Hematopoietic multipotent progenitor cell treated with erythropoietin and hydrocortisone succinate and interleukin-3 and kit ligand, for 8 days (in vitro differentiated cells): ENCODE measurements around the gene CORO1C.
A peak's percentile ranks its signal among the peaks of the same experiment; 100 is the strongest.
"Not testable (repeated sequence)": the region's sequence is repeated elsewhere in the genome, so short reads cannot be mapped to it uniquely, and the experiment has no call there.

Experiments used
- DNase-seq: peaks from one replicate; pipeline ENCODE4 v3.0.0-alpha.2; 2015

Gene CORO1C

DNA sequence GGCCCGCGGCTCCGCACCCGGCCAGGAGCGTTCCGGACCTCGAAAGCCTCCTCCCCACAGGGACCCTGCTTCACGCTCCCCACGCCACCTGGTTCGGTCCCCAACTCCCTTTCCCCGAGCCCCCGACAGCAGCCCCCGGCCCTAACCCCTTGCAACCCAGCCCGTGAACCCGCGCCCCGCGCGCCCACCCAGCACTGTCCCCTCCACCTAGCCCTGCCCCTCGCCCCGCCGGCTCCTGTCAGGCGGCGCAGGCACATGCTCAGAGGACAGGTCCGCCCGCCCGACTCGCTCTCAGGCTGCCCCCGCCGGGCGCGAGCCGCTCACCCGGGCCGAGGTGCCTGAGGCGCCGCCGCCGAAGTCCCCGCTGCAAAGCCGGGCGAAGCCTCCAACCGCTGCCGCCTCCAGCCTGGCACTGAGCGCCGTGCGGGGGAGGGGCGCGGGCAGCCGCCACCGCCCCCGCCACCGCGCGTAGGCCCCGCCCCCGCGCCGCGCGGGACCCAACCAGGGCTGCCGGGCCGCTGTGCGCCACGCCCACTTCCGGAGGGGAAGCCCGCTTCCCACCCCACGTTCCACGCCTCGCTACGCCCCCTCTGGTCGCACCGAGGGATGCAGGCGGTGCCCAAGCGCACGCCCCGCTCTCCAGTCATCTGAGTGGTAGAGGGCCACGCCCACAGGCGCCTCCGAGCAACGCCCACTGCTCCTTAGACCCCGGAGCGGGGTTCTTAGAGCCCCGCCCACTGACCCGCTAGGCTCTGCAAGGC lies at the start of gene CORO1C:
TSS of gene CORO1C (minus strand) at position 414 of the 761 bp plus-strand sequence. CDS start 30,200 bp downstream, outside the sequence.
- peak; percentile 96 for DNase-seq

DNA sequence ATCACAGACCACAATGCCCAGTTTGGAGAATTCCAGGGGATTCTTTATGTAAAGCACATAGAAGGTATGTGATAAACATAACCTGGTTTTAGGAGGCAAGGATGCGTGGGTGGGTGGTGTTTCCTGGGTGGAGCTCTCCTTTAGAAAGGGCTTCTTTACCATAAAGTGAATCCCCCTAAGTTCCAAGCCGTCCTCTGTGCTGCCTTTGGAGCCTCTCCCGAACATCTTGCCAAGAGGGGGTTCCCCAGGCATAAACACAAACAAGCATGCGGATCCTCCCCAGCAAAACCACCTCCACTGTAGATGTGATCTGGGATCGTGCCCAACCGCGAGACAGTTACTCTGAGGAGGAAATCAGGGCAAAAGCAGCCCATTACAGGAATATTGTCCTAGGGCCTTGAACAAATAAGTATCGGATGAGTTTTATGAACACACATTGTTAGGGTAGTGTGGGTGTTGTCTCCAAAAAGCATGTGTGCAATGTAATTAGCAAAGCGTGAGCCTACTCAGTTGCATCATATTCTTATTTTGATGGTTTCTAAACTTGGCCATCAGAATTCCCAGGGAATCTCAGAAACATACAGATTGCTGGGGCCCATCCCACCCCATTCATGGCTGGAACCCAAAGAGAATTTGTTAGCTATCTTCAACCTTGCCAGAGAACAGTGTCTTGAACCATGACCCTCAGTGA lies 48.8 kb upstream of the CORO1C start:
- DNase-seq = no peak

DNA sequence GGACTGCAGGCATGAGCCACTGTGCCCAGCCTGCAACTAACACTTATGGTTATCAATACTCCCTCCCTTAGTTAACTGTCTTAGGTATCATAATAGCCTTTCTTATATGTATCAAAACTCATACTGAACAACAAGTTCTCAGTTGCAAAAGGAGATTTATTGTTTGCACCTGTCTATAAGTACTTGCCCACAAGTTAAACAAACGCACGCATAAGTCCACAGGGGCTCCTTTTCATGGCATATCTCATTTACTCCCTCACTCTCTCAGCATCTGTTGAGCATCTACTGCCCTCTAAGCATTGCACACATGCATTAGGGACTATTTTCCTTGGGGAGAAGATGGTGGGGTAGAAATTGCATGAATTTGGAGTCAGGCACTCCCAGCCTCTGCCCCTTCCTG lies 46.7 kb upstream of the CORO1C start:
- DNase-seq = no peak

DNA sequence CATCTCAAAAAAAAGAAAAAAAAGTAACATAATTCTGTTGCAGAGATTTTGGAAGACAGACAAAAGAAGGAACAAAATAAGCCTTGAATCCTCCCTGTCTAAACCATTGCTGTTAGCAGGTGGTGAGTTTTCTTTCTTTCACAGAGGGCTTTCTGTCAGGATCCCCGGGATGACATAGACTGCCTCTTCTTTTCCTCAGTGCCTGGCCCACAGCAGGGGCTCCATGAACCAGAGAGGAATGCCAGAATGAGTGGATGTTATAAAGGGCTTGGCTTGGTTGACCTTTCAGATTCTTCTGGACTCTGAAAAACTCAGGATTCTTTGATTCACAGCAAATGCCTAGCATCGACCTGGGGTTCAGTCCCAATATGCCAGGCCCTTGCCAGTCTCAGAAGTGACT lies 45.8 kb upstream of the CORO1C start:
- no peak for DNase-seq

DNA sequence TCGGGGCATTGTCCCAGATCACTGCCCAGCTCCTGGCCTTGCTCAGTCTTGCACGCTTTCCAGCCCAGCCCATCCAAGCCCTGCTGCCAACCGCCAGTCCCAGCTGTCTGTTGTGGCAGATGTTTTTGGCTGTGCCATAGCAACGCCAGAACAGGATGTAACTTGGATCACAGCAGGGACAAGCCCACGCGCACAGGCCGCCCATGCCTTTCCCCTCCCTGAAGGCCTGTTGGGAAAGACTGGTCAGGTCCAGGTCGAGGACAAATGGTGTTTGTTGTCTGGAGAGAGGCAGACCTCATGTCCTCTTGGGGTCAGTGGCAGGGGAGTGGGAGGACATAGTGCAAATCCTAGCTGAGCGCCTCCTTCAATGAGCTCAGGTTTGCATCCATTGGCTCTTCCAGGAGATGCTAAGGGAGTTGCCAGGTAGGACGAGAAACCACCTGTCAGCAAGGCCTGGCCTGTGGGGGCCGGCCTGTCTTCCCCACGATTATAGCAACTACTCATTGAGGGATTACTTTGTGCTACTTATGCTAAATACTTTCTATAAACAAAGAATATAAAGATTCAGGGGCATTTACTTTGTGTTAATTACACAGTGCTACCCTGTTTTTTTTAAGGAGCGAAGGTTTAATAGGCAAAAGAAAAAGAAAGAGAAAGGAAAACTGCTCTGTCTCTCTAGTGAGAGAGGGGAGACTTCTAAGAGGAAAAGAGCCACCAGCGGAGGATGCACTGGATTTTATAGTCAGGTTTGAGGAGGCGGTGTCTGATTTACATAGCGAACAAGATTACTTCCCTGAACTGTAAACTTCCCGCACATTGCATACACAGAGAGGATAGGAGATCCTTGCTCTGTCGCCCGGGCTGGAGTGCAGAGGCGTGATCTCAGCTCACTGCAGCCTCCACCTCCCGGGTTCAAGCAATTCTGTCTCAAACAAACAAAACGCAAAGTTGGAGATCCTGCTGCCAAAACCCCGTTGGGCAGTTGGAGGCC lies 42.8 kb upstream of the CORO1C start:
- no peak for DNase-seq

DNA sequence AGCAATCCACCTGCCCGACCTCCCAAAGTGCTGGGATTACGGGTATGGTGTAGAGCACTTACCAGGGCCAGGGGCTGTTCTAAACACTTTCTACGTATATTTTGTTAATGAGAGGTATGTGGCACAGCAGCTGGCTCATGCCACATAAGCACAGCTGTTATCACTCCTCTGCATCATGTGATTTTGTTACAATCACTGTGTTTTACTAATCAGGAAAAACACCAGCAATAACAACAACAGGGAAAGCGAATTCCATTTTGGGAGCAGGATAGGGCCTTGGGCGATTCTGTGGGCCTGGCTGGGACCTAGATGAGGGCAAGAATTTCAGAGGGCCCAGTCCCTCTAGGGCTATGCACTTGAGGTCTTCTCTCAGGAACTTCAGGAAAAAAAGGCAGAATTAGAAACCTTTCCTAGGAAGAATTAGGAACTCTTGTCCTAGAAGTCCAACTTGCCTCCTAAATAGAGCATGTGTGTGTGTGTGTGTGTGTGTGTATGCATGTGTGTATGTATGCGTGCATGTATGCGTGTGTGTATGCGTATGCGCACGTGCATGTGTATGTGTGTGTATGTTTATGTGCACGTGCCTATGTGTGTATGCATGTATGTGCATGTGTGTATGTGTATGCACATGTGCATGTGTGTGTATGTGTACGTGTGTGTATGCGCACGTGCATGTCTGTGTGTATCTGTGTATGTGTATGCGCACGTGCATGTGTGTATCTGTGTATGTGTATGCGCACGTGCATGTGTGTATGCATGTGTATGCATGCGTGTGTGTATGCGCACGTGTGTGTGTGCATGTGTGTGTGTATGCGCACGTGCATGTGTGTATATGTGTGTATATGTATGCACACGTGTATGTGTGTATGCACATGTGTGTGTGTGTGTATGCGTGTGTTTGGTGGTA lies 41.8 kb upstream of the CORO1C start:
- no peak for DNase-seq

DNA sequence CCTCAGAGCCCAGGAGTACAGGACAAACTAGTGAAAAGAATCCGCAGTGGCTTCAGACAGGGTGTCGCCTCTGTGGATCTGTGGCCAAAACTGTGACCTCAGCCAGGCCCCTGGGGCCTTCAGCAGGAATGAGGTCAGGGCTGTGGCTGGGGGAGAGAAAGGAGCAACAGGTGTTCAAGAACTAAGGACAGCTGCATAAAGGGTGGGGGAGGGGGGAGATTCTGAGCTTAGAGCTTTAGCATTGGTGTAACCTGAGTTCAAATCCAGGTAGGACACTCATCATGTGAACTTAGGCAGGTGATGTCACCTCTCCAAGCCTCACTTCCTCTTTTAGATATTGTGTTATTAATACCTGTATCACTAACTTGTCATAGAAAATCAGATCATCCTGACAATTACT lies 40.9 kb upstream of the CORO1C start:
- DNase-seq = no peak

DNA sequence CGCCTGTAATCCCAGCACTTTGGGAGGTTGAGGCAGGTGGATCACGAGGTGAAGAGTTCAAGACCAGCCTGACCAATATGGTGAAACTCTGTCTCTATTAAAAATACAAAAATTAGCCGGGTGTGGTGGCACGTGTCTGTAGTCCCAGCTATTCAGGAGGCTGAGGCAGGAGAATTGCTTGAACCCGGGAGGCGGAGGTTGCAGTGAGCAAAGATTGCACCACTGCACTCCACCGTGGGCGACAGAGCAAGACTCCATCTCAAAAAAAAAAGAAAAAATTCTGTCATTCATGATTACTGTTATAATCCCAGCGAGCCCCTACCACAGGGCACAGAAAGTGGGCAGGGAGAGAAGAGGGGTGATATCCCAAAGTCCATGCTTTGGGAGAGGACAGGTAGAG lies 40.5 kb upstream of the CORO1C start:
- DNase-seq = not testable (repeated sequence)

DNA sequence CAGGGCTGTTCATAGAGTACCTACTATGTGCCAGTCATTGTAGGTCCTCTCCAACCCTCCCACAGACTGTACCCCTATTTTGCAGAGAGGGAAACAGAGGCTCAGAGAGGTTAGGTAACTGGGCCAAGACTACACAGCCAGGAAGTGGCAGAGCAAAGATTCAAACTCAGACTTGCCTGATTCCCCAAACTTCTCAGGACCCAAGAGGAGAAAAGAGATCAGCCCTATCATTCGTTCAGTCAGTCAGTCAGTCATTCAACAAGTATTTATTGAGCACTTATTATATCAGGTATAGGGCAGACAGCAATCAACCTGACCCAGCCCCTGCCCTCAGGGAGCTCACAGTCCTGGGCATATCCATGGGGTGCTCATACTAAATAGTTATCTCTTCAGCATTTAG lies 39.6 kb upstream of the CORO1C start:
- DNase-seq = no peak

DNA sequence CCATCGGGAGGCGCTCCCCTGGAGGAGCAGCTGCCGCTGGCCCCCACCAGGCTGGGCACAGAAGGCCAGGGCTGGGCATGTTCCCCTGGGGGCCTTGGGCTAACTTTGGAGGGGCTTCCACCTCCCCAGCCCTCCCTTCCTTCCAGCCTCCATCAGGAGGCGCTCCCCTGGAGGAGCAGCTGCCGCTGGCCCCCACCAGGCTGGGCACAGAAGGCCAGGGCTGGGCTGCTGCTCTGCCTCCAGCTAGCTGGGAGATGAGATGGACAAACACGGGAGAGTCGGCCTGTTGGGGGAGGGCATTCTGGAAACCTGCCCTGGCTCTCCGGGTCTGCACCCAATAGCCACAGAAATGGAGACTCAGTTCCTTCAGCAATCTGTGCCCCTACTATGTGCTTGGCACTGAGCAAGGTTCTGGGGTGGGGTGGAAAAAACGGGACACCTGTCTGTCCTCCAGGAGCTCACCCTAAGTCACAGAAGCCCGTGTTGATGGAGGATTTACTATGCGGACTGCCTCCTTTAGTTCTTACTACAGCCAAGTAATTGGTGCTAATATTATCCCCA lies 39.0 kb upstream of the CORO1C start:
- no peak for DNase-seq

DNA sequence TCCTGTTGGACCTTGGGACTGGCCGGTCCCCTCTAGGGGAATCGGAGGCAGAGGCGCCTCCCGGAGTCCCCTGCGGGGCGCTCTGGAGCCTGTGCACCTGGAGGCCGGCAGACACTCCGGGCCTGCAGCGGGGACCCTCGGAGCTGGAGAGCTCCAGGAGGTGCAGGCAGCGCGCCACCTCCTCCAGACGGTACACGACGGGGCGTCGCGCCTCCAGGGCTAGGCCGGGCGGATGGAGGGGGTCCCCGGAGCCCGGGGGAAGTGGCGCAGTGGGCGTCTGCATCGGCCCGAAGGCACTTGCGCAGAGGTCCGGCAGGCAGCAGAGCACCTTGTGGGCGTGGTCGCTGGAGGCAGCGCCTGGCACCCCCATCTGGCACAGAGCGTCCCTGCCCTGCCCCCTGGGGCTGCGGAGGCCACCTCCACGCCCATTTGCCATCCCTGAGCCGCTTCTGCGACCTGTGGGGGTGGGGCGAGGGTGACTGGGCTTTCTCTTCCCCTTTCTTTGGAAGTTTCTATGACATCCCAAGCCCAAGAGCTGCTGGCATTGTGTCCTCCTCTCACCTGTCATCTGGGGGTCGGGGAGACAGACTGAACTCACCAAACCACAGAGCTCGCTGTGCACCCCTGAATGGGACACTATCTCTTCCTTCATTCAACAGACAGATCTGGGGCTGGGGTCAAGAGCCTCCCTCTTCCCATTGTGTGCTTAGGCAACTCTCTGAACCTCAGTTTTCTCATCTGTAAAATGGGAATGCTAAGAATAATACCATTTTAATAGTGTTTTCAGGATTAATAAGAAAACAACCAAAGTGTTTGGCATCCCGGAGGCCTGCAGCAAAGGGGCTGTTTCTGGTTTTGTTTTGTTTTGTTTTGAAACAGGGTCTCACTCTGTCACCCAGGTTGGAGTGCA lies 37.5 kb upstream of the CORO1C start:
- peak; percentile 48 for DNase-seq

DNA sequence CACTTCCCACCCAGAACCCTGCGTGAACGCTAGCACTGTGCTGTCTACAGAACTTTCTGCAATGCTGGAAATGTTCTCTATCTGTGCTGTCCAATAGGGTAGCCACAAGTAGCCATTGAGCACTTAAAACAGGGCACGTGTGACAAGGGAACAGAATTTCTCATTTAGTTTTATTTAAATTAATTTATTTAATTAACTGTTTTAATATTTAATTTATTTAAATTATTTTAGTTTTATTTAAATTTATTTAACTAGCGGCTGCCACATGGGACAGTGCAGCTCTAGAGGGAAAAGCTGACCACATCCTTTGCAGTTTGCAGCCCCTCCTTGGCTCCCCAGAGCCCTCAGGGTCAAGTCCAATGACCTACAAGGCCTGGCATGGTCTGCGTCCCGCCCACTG lies 35.0 kb upstream of the CORO1C start:
- no peak for DNase-seq

DNA sequence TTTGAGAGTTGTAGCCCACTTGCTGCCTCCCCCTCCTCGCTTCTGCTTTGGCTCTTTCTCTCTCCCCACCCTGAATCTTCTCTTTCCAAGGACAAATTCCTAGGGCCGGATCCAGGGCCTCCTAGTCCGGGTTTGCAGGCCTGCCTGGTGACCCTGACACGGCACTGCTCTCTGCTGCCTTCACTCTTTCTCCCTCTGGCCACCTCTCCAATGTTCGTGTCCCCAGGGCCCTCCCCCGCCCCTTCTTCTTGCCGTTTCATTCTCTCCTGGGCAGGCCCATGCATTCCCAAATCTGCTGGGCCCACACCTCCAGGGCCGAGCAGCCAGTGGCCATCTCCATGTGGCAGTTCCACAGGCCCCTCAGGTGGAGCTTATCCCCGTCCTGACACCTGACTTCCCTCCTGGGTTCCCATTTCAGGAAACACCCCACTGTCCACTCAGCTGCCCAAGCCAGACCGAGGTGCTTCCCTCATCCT lies 34.0 kb upstream of the CORO1C start:
- no peak for DNase-seq

DNA sequence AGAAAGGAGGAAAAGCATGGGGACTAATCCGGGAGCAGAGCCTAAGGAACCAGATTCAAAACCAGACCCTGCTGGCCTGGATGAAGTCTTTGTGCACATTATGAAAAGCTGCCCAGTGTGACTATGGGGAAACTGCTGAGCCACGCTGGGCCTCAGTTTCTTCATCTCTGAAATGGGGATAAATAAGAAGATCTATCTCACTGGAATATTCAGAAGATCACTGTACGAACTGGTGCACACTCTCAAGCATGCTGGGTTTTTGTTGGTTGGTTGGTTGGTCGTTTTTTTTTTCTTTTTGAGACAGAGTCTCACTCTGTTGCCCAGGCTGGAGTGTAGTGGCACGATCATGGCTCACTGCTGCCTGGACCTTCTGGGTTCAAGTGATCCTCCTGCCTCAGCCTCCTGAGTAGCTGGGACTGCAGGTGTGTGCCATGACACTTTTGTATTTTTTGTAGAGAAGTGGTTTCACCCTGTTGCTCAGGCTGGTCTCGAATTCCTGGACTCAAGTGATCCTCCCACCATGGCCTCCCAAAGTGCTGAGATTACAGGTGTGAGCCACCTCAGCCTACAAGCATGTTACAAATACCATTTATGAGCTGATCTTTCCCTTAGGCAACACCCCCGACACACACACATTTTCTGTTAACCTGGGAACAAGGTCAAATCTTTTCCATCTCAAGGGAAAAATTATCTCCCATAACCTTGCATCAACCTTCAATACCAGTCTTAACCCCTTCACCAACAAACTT lies 33.4 kb upstream of the CORO1C start:
- no peak for DNase-seq

DNA sequence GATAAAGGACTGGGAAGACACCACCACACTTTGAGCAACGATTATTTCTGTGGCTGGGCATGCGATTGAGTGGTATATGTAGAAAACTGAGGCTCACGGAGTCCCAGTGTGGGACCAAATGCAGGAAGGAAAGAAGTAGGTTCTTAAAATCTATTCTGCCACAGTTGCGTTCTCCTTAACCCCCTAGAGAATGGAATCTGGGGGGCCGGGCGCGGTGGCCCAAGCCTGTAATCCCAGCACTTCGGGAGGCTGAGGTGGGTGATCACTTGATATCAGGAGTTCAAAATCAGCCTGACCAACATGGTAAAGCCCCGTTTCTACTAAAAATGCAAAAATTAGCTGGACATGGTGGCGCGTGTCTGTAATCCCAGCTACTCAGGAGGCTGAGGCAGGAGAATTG lies 29.9 kb upstream of the CORO1C start:
- DNase-seq = no peak

DNA sequence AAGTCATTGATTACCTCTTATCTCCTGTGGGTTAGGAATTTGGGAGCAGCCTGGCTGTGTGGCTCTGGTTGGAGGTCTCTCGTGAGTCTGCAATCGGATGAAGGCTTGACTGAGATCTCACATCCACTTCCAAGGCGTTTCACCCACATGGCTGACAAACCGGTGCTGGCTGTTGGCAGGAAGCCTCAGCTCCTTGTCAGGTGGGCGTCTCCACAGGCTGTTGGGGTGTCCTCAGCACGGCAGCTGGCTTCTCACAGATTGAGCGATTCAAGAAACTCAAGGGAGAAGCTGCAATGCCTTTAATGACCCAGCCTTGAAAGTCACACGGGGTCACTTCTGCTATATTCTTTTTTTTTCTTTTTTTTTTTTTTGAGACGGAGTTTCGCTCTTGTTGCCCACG lies 28.6 kb upstream of the CORO1C start:
- no peak for DNase-seq

DNA sequence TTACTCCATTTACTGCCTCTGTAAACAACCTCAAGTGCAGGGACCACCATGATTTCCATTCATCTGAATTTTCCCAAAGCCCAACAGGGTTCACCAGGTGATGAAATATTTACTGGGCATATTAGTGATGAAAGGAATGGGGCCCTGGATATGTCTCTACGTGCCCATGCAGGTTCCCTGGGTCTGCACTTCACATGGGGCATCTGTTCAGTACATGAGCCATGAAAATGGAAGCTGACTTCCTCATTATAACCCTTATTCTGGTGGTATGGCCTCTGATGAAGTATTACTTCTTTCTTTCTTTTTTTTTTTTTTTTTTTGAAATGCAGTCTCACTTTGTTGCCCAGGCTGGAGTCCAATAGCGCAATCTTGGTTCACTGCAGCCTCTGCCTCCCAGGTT lies 26.5 kb upstream of the CORO1C start:
- DNase-seq = no peak

DNA sequence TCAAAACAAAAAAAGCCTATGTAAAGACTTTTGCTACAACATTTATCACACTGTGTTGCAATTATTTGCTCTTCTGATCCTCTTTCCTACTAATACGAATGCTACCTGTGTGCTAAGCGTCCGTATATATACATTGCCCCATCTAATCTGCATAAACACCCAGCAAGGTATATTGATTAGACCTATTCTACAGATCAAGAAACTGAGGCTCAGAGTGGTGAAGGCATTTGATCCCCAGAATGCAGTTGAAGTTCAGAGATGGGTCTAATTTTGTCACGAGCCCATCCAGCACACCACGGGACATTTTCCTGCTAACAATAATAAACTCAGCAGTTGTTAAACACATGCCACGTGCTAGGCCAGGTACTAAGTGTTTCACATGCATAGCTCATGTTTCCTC lies 25.1 kb upstream of the CORO1C start:
- no peak for DNase-seq

DNA sequence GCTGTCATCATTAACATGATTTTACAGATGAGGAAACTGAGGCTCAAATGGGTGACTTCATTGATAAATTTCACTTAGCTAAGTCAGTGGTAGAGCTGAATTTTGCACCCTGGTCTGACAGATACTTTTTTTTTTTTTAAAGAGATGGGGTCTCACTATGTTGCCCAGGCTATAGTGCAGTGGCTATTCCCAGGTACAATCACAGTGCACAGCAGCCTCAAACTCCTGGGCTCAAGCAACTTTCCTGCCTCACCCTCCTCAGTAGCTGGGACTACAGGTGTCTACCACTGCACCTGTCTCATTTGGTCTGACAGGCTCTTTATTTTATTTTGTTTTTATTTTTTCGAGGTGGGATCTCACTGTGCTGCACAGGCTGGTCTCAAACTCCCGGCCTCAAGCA lies 24.2 kb upstream of the CORO1C start:
- DNase-seq = no peak

DNA sequence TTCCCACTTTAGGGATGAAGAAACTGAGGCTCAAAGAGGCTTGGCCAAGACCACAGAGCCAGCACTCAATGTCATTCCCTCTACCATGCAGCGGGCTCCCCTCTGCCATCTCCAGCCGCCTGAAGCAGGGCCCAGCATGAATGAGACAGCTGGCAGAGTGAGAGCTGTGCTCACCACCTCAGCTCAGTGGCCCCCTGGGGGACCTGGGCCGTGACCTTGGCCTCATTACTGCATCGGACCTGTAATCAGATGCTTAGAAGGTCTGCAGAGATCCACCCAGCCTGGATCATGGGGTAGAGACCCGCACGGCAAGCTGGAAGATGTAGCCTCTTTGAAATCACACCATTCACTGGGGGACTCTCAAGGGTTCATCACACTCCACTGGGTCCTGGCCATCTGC lies 22.7 kb upstream of the CORO1C start:
- DNase-seq = no peak
